Esophagus muscularis mucosa (tissue), 4 donors: Measurements from ENCODE around the gene DVL1. TPM values are rescaled to one million over a fixed set of nuclear protein-coding genes. Genes with fewer than 3 reads are reported as not detected.
A peak's percentile ranks its signal among the peaks of the same experiment; 100 is the strongest.

Experiments used
- DNase-seq: peaks from one replicate; pipeline ENCODE4 v3.0.0-alpha.2; 2017; ENCODE audit errors: extremely low spot score
- H3K27ac ChIP-seq, 4 donors: fragments of 200-600 bp; sonication (generic); replicated peaks in 1 of 4; 1 replicate in 3 of 4; 2 replicates in 1 of 4; pipeline ENCODE4 v1.5.1; 2016 to 2019; ENCODE audit warnings: mild to moderate bottlenecking in 1 of 4
- H3K27me3 ChIP-seq, 4 donors: fragments of 200-600 bp; sonication (generic); one replicate each; pipeline versions ENCODE4 v1.5.1 to v1.6.0; 2016 to 2019
- H3K36me3 ChIP-seq, 4 donors: fragments of 200-600 bp; sonication (generic); one replicate each; pipeline ENCODE4 v1.5.1; 2016 to 2019
- H3K4me1 ChIP-seq, 4 donors: fragments of 200-600 bp; sonication (generic); one replicate each; pipeline ENCODE4 v1.5.1; 2016 to 2019
- H3K4me3 ChIP-seq, 4 donors: fragments of 200-600 bp; sonication (generic); 1 replicate in 2 of 4; 2 replicates in 2 of 4; pipeline ENCODE4 v1.5.1; 2016 to 2019; ENCODE audit warnings: mild to moderate bottlenecking in 4 of 4, moderate library complexity in 1 of 4
- H3K9me3 ChIP-seq, 4 donors: fragments of 200-600 bp; sonication (generic); 1 replicate in 3 of 4; 2 replicates in 1 of 4; pipeline ENCODE4 v1.5.1; 2016 to 2019
- CTCF ChIP-seq, 3 experiments: fragments of 200-600 bp in 2 of 3; fragments of 450-650 bp in 1 of 3; sonication (generic) in 2 of 3; IDR thresholded peaks; one replicate each; pipeline ENCODE4 v1.5.1; 2017 to 2019; ENCODE audit warnings: antibody characterized with exemption in 3 of 3, mild to moderate bottlenecking in 2 of 3, moderate library complexity in 1 of 3
- EP300 ChIP-seq: sonication (generic); formaldehyde crosslinking; IDR thresholded peaks from one replicate; pipeline ENCODE4 v1.6.1; 2017; ENCODE audit warnings: antibody characterized with exemption
- POLR2A ChIP-seq: fragments of 450-650 bp; IDR thresholded peaks from one replicate; pipeline ENCODE4 v1.6.1; 2017; ENCODE audit warnings: antibody characterized with exemption, moderate library complexity, mild to moderate bottlenecking, low read depth
- POLR2AphosphoS5 ChIP-seq, 2 donors: sonication (generic); formaldehyde crosslinking; IDR thresholded peaks; one replicate each; pipeline ENCODE4 v1.6.1; 2017; ENCODE audit warnings: antibody characterized with exemption in 2 of 2
- WGBS: methylation state at CpG from one replicate; pipeline ENCODE4 v1.1.5; 2018; 5-methylcytosine and 5-hydroxymethylcytosine counted together
- intact Hi-C: fragments of 100-400 bp; cut with DNase I; formaldehyde crosslinking; loops from one replicate; pipeline ENCODE4 v1.15.1; 2023
- total RNA-seq, 4 donors: library from RNA; depleted of rRNA; stranded (reverse); fragments of >200 nt; gene quantifications; one replicate each; pipeline versions ENCODE4 v1.1.0 to v1.2.1, GENCODE V29; 2016

DVL1 gene
- total RNA-seq, 4 donors from 2014 or later: 66.9 to 141 (median 114) TPM

- intact Hi-C loops: no loop called here
Measured at GRCh38 chr1:1302951-1303509, 46.2 kb downstream of the DVL1 start.

GRCh38 chr1:1302006-1302430 lies 47.2 kb downstream of the DVL1 start:
- Histone ChIP-seq H3K36me3 (peaks cover 0 to 32% (median 20%) of the 10 kb centered on the region in 4 donors), H3K27me3 (no peaks in the 10 kb centered on the region), H3K27ac (no peak overlapping the region), H3K4me1 (peaks cover 35 to 52% (median 41%) of the 10 kb centered on the region in 4 donors), H3K9me3 (no peaks in the 10 kb centered on the region), H3K4me3 (no peak overlapping the region)
- intact Hi-C loops: no loop called here
- no peak for DNase-seq
- TF ChIP-seq CTCF (IDR thresholded peaks at IDR 0.05) (peak in 1 of 3 experiments; percentile 48), EP300 (no peak), POLR2A (no peak)
- WGBS: 82% methylated on average over 2 of the region's 9 CpGs

More at GRCh38 chr1:1302951-1303509, 46.2 kb downstream of the DVL1 start:
- 58% methylated on average over 11 of the region's 31 CpGs for WGBS
- Histone ChIP-seq H3K9me3 (no peaks in the 10 kb centered on the region), H3K27me3 (no peaks in the 10 kb centered on the region), H3K4me1 (peaks cover 38 to 56% (median 45%) of the 10 kb centered on the region in 4 donors), H3K4me3 (no peak overlapping the region), H3K36me3 (peaks cover 0 to 26% (median 15%) of the 10 kb centered on the region in 4 donors), H3K27ac (peak overlapping the region in 1 of 4 donors; percentile 83)
- no peak for DNase-seq
- no peak for TF ChIP-seq EP300
- no peak for TF ChIP-seq POLR2A
- TF ChIP-seq POLR2AphosphoS5 (IDR thresholded peaks at IDR 0.05): no peak
- TF ChIP-seq CTCF (IDR thresholded peaks at IDR 0.05): no peak

- no peak overlapping the region for H3K4me3 ChIP-seq
Measured at GRCh38 chr1:1300352-1300739, 48.9 kb downstream of the DVL1 start.

GRCh38 chr1:1299686-1300351 lies 49.4 kb downstream of the DVL1 start:
- Histone ChIP-seq H3K36me3 (peaks cover 4 to 54% (median 42%) of the 10 kb centered on the region in 4 donors), H3K27me3 (no peaks in the 10 kb centered on the region), H3K4me1 (peaks cover 13 to 30% (median 19%) of the 10 kb centered on the region in 4 donors), H3K27ac (no peak overlapping the region), H3K4me3 (no peak overlapping the region), H3K9me3 (no peaks in the 10 kb centered on the region)
- TF ChIP-seq CTCF (IDR thresholded peaks at IDR 0.05) (peak in 1 of 3 experiments; percentile 13), EP300 (no peak), POLR2A (no peak), POLR2AphosphoS5 (IDR thresholded peaks at IDR 0.05) (no peak)
- no peak for DNase-seq
- 98% methylated on average over 8 of the region's 22 CpGs for WGBS
- intact Hi-C loops: no loop called here

More at GRCh38 chr1:1300352-1300739, 48.9 kb downstream of the DVL1 start:
- H3K27ac ChIP-seq: no peak overlapping the region
- no peak for DNase-seq
- H3K9me3 ChIP-seq: no peaks in the 10 kb centered on the region
- intact Hi-C loops: no loop called here
- 90% methylated on average over 9 of the region's 12 CpGs for WGBS
- H3K27me3 ChIP-seq: no peaks in the 10 kb centered on the region
- peaks cover 4 to 48% (median 37%) of the 10 kb centered on the region in 4 donors for H3K36me3 ChIP-seq
- TF ChIP-seq POLR2A: no peak
- no peak for TF ChIP-seq POLR2AphosphoS5 (IDR thresholded peaks at IDR 0.05)
- TF ChIP-seq CTCF (IDR thresholded peaks at IDR 0.05): no peak
- TF ChIP-seq EP300: no peak
- H3K4me1 ChIP-seq: peaks cover 18 to 35% (median 24%) of the 10 kb centered on the region in 4 donors
